ENCODE data around the gene FAM177A1. TPM values are rescaled to one million over a fixed set of nuclear protein-coding genes. Genes with fewer than 3 reads are reported as not detected.

Gene FAM177A1
- total RNA-seq, 1 experiment from 2014 or later = 31.6 TPM

- POLR2A ChIA-PET (ENCODE audit: unreplicated experiment) = no interaction called here
- no TSS peak for BruUV-seq (replicated peaks)
- no peaks in the 10 kb centered on the region for H4K20me1 ChIP-seq (ENCODE audit: insufficient read depth)
- H3K4me2 ChIP-seq = no peak overlapping the region
- TF ChIP-seq EZH2 (IDR thresholded peaks at IDR 0.05; ENCODE audit: low read depth) (no peak), CTCF (conservative IDR thresholded peaks at IDR 0.05) (no peak)
- H3F3A ChIP-seq (ENCODE audit: insufficient read depth, low read depth) = no peaks in the 10 kb centered on the region
- no peak overlapping the region for H3K4me3 ChIP-seq
- no peak overlapping the region for H3K27ac ChIP-seq
- H3K36me3 ChIP-seq (ENCODE audit: low read depth) = no peaks in the 10 kb centered on the region
- no peak for DNase-seq
- H3K9me3 ChIP-seq (ENCODE audit: insufficient read depth, low read depth) = no peaks in the 10 kb centered on the region
- H3K9me2 ChIP-seq (ENCODE audit: insufficient read depth) = no peaks in the 10 kb centered on the region
- no peaks in the 10 kb centered on the region for H3K27me3 ChIP-seq (ENCODE audit: insufficient read depth, low read depth)
- no peaks in the 10 kb centered on the region for H3K4me1 ChIP-seq (replicated peaks; ENCODE audit: insufficient read depth)
- CTCF ChIA-PET = no interaction called here
- no peaks in the 10 kb centered on the region; the same call in 1 of the 2 replicates for H3K79me2 ChIP-seq (ENCODE audit: low read depth)
- intact Hi-C loops (cut with micrococcal nuclease; ENCODE audit: unreplicated experiment) = no loop called here
- H2AFZ ChIP-seq = no peak overlapping the region
These were observed 32.0 kb downstream of the FAM177A1 start for GRCh38 chr14:35078082-35078481.

GRCh38 chr14:35079742-35080141 is 33.7 kb downstream of the FAM177A1 start:
- Histone ChIP-seq H3K4me2 (no peak overlapping the region), H3K4me3 (no peak overlapping the region), H3K27ac (no peak overlapping the region), H3K9me2 (ENCODE audit: insufficient read depth) (no peaks in the 10 kb centered on the region), H3K4me1 (replicated peaks; ENCODE audit: insufficient read depth) (no peaks in the 10 kb centered on the region), H3K27me3 (ENCODE audit: insufficient read depth, low read depth) (no peaks in the 10 kb centered on the region), H3K36me3 (ENCODE audit: low read depth) (no peaks in the 10 kb centered on the region), H3K79me2 (ENCODE audit: low read depth) (no peaks in the 10 kb centered on the region), H4K20me1 (ENCODE audit: insufficient read depth) (no peaks in the 10 kb centered on the region), H3K9me3 (ENCODE audit: insufficient read depth, low read depth) (no peaks in the 10 kb centered on the region), H3F3A (ENCODE audit: insufficient read depth, low read depth) (no peaks in the 10 kb centered on the region), H2AFZ (no peak overlapping the region)
- BruUV-seq (replicated peaks) = no TSS peak
- DNase-seq = no peak
- ChIA-PET POLR2A (ENCODE audit: unreplicated experiment) (no interaction called here), CTCF (no interaction called here)
- intact Hi-C loops (cut with micrococcal nuclease; ENCODE audit: unreplicated experiment) = no loop called here
- TF ChIP-seq CTCF (conservative IDR thresholded peaks at IDR 0.05) (no peak), EZH2 (IDR thresholded peaks at IDR 0.05; ENCODE audit: low read depth) (no peak)

- no peaks in the 10 kb centered on the region for H3K9me3 ChIP-seq (ENCODE audit: insufficient read depth, low read depth)
- CTCF ChIA-PET = no interaction called here
- H3K27me3 ChIP-seq (ENCODE audit: insufficient read depth, low read depth) = no peaks in the 10 kb centered on the region
- H2AFZ ChIP-seq = no peak overlapping the region
- no peak for TF ChIP-seq EZH2 (IDR thresholded peaks at IDR 0.05; ENCODE audit: low read depth)
- no peak for TF ChIP-seq CTCF (conservative IDR thresholded peaks at IDR 0.05)
- H3K36me3 ChIP-seq (ENCODE audit: low read depth) = no peaks in the 10 kb centered on the region
- intact Hi-C loops (cut with micrococcal nuclease; ENCODE audit: unreplicated experiment) = no loop called here
- H3K4me3 ChIP-seq = no peak overlapping the region
- H3F3A ChIP-seq (ENCODE audit: insufficient read depth, low read depth) = no peaks in the 10 kb centered on the region
- no peaks in the 10 kb centered on the region for H4K20me1 ChIP-seq (ENCODE audit: insufficient read depth)
- H3K4me2 ChIP-seq = no peak overlapping the region
- no TSS peak for BruUV-seq (replicated peaks)
- no peaks in the 10 kb centered on the region for H3K4me1 ChIP-seq (replicated peaks; ENCODE audit: insufficient read depth)
- DNase-seq = no peak
- H3K79me2 ChIP-seq (ENCODE audit: low read depth) = no peaks in the 10 kb centered on the region
- H3K27ac ChIP-seq = no peak overlapping the region
- no peaks in the 10 kb centered on the region for H3K9me2 ChIP-seq (ENCODE audit: insufficient read depth)
- POLR2A ChIA-PET (ENCODE audit: unreplicated experiment) = no interaction called here
These were observed 37.6 kb downstream of the FAM177A1 start for GRCh38 chr14:35083530-35084150.

All from PC-9 (cell line).